Measurements from ENCODE around the gene COPG2. TPM values are rescaled to one million over a fixed set of nuclear protein-coding genes. Genes with fewer than 3 reads are reported as not detected.

COPG2 gene
- total and polyA plus RNA-seq, 2 of the 13 experiments (the other 11 are each of a cell fraction or from before 2014, with no cell fraction given), result 14.1 to 17.7 TPM

GRCh38 chr7:130668258-130669084, at the start of gene COPG2 (continued):
- TF ChIP-seq ZNF574 (CRISPR knock-in tag; IDR thresholded peaks at IDR 0.05) (peak; percentile 62), PAX8 (CRISPR knock-in tag; IDR thresholded peaks at IDR 0.05; ENCODE audit: borderline replicate concordance) (no peak), AHR (CRISPR knock-in tag; IDR thresholded peaks at IDR 0.05) (no peak), ZNF687 (CRISPR knock-in tag; IDR thresholded peaks at IDR 0.05) (peak; percentile 63; the same call in 1 of the 2 replicates), ZNF891 (CRISPR knock-in tag; IDR thresholded peaks at IDR 0.05) (no peak), KMT2B (CRISPR knock-in tag; IDR thresholded peaks at IDR 0.05) (peak; percentile 64; the same call in 1 of the 2 replicates), ZNF446 (CRISPR knock-in tag; IDR thresholded peaks at IDR 0.05) (0 out of 2 replicates have a peak, but pooled peaks have one; percentile 27), TERF1 (CRISPR knock-in tag; IDR thresholded peaks at IDR 0.05) (no peak), SKI (IDR thresholded peaks at IDR 0.05; ENCODE audit: partially characterized antibody) (no peak), SRSF1 (optimal IDR thresholded peaks at IDR 0.05; ENCODE audit: low read depth, low read length) (peak; percentile 41), CTCF (CRISPR knock-in tag; IDR thresholded peaks at IDR 0.05) (no peak), NFKB2 (CRISPR knock-in tag; IDR thresholded peaks at IDR 0.05; ENCODE audit: borderline replicate concordance) (no peak), ZNF639 (CRISPR knock-in tag; conservative IDR thresholded peaks at IDR 0.05) (no peak), FOXK2 (IDR thresholded peaks at IDR 0.05) (no peak), ELF3 (CRISPR knock-in tag; IDR thresholded peaks at IDR 0.05) (peak; percentile 13; the same call in 1 of the 2 replicates), NCOR1 (IDR thresholded peaks at IDR 0.05; ENCODE audit: borderline replicate concordance, low read length) (no peak), GZF1 (CRISPR knock-in tag; IDR thresholded peaks at IDR 0.05) (no peak), ZNF839 (CRISPR knock-in tag; IDR thresholded peaks at IDR 0.05; ENCODE audit: borderline replicate concordance) (peak; percentile 61; the same call in 1 of the 2 replicates)
